GM13976 (cell line): ENCODE results near the gene POLR2L.

Experiments used
- DNase-seq: peaks from one replicate; pipeline ENCODE4 v3.0.0; 2012; ENCODE audit warnings: low spot score
- in situ Hi-C: fragments of 300-500 bp; cut with MboI; formaldehyde crosslinking; loops from one replicate; pipeline ENCODE4 v1.12.0; 2022; ENCODE audit warnings: low sequenced_read_pairs, mixed read lengths, inconsistent platforms; ENCODE audit not compliant: unreplicated experiment
- TF ChIP-seq, protein P1 (sequence below): IDR thresholded peaks from 2 replicates; pipeline ENCODE4 v1.5.1; 2012; ENCODE audit warnings: borderline replicate concordance, mild to moderate bottlenecking; ENCODE audit not compliant: insufficient read depth; ENCODE audit errors: extremely low read depth, missing control alignments, control extremely low read depth

POLR2L gene

GRCh38 chr11:803770-804598 is 38.3 kb downstream of the POLR2L start:
- no peak for DNase-seq
- in situ Hi-C loops = no loop called here
- TF ChIP-seq, protein P1, sequence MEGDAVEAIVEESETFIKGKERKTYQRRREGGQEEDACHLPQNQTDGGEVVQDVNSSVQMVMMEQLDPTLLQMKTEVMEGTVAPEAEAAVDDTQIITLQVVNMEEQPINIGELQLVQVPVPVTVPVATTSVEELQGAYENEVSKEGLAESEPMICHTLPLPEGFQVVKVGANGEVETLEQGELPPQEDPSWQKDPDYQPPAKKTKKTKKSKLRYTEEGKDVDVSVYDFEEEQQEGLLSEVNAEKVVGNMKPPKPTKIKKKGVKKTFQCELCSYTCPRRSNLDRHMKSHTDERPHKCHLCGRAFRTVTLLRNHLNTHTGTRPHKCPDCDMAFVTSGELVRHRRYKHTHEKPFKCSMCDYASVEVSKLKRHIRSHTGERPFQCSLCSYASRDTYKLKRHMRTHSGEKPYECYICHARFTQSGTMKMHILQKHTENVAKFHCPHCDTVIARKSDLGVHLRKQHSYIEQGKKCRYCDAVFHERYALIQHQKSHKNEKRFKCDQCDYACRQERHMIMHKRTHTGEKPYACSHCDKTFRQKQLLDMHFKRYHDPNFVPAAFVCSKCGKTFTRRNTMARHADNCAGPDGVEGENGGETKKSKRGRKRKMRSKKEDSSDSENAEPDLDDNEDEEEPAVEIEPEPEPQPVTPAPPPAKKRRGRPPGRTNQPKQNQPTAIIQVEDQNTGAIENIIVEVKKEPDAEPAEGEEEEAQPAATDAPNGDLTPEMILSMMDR = no peak

DNA sequence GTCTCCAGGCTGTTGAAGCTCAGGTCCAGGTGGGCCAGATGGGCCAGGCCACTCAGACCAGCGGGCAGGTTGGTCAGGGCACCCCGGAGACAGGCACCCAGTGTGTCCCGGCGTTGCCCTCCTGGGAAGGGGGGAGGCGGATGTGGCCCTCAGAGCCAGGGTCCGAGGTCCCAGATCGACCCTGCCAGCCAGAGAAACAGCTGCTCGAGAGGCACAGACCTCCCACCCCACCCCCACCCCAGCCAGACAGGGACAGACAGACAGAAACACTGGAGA is 38.9 kb downstream of the POLR2L start:
- in situ Hi-C loops = no loop called here
- no peak for DNase-seq
- TF ChIP-seq, protein P1 = no peak

GRCh38 chr11:802693-803466 is 39.4 kb downstream of the POLR2L start:
- no peak for DNase-seq
- in situ Hi-C loops = no loop called here
- TF ChIP-seq, protein P1 = no peak

- TF ChIP-seq, protein P1 = no peak
These were observed 40.2 kb downstream of the POLR2L start for GRCh38 chr11:802018-802617.

GRCh38 chr11:801097-801780 is 41.1 kb downstream of the POLR2L start:
- TF ChIP-seq, protein P1 = no peak
- in situ Hi-C loops = no loop called here
- DNase-seq = no peak

More at GRCh38 chr11:802018-802617, 40.2 kb downstream of the POLR2L start:
- DNase-seq = no peak
- in situ Hi-C loops = no loop called here

GRCh38 chr11:800473-800872 is 41.9 kb downstream of the POLR2L start:
- no peak for DNase-seq
- in situ Hi-C loops = no loop called here

More at GRCh38 chr11:800473-800872, 41.9 kb downstream of the POLR2L start:
- TF ChIP-seq, protein P1 = no peak
